Measurements from ENCODE around the gene CTRB2. TPM values are rescaled to one million over a fixed set of nuclear protein-coding genes. Genes with fewer than 3 reads are reported as not detected.

Gene CTRB2
- total and polyA plus RNA-seq, 4 donors = 0.09 to 0.33 TPM; not detected in 2

DNA sequence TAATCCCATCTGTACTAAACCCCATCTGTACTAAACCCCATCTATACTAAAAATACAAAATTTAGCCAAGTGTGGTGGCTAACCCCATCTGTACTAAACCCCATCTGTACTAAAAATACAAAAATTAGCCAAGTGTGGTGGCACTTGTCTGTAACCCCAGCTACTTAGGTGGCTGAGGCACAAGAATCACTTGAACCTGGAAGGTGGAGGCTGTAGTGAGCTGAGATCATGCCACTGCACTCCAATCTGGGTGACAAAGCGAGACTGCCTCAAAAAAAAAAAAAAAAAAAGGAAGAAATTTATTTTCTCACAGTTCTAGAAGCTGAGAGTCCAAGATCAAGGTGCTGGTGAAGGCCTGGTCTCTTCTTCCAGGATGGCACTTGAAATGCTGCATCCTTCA is 46.6 kb downstream of the CTRB2 start:
- Histone ChIP-seq H3K4me3 (ENCODE audit: low read depth in 1 of 3, low read length in 3 of 3) (no peak overlapping the region), H3K27me3 (ENCODE audit: control insufficient read depth in 4 of 4, insufficient read depth in 4 of 4, low read length in 3 of 4) (no peaks in the 10 kb centered on the region), H3K9me3 (ENCODE audit: control insufficient read depth in 4 of 4, low read length in 3 of 4) (peaks cover 0 to 10% (median 5%) of the 10 kb centered on the region in 4 donors), H3K9ac (ENCODE audit: low read depth in 1 of 2, low read length in 2 of 2) (no peak overlapping the region), H3K27ac (ENCODE audit: low read depth in 1 of 2, low read length in 2 of 2) (no peak overlapping the region), H3K36me3 (ENCODE audit: control insufficient read depth in 4 of 4, insufficient read depth in 3 of 4, low read depth in 1 of 4, low read length in 3 of 4) (peaks cover 4 to 49% (median 31%) of the 10 kb centered on the region in 4 donors), H3K4me1 (ENCODE audit: control insufficient read depth in 4 of 4, insufficient read depth in 4 of 4, low read length in 3 of 4) (no peaks in the 10 kb centered on the region)
- no peak for TF ChIP-seq RXRA (IDR thresholded peaks at IDR 0.05)
- TF ChIP-seq, protein P1, sequence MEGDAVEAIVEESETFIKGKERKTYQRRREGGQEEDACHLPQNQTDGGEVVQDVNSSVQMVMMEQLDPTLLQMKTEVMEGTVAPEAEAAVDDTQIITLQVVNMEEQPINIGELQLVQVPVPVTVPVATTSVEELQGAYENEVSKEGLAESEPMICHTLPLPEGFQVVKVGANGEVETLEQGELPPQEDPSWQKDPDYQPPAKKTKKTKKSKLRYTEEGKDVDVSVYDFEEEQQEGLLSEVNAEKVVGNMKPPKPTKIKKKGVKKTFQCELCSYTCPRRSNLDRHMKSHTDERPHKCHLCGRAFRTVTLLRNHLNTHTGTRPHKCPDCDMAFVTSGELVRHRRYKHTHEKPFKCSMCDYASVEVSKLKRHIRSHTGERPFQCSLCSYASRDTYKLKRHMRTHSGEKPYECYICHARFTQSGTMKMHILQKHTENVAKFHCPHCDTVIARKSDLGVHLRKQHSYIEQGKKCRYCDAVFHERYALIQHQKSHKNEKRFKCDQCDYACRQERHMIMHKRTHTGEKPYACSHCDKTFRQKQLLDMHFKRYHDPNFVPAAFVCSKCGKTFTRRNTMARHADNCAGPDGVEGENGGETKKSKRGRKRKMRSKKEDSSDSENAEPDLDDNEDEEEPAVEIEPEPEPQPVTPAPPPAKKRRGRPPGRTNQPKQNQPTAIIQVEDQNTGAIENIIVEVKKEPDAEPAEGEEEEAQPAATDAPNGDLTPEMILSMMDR (IDR thresholded peaks at IDR 0.05; ENCODE audit: low read depth, low read length, missing input control) = no peak
- no peak for TF ChIP-seq GABPA (IDR thresholded peaks at IDR 0.05 in 1 of 2, conservative IDR thresholded peaks at IDR 0.05 in 1 of 2)
- TF ChIP-seq, protein P2, sequence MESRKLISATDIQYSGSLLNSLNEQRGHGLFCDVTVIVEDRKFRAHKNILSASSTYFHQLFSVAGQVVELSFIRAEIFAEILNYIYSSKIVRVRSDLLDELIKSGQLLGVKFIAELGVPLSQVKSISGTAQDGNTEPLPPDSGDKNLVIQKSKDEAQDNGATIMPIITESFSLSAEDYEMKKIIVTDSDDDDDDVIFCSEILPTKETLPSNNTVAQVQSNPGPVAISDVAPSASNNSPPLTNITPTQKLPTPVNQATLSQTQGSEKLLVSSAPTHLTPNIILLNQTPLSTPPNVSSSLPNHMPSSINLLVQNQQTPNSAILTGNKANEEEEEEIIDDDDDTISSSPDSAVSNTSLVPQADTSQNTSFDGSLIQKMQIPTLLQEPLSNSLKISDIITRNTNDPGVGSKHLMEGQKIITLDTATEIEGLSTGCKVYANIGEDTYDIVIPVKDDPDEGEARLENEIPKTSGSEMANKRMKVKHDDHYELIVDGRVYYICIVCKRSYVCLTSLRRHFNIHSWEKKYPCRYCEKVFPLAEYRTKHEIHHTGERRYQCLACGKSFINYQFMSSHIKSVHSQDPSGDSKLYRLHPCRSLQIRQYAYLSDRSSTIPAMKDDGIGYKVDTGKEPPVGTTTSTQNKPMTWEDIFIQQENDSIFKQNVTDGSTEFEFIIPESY (IDR thresholded peaks at IDR 0.05) = no peak
- TF ChIP-seq RAD21 (IDR thresholded peaks at IDR 0.05) = no peak
- no peak for TF ChIP-seq TAF1 (conservative IDR thresholded peaks at IDR 0.05)
- TF ChIP-seq HNF4G (IDR thresholded peaks at IDR 0.05) = no peak
- no peak for TF ChIP-seq JUND (IDR thresholded peaks at IDR 0.05)
- TF ChIP-seq EGR1 (IDR thresholded peaks at IDR 0.05; ENCODE audit: low read depth in 2 of 2) = no peak
- no peak for TF ChIP-seq FOXA2 (IDR thresholded peaks at IDR 0.05)
- WGBS = 96% methylated on average over 1 of the region's 1 CpG
- no peak for DNase-seq (ENCODE audit: low spot score)

Other genes with a start within 250 kb of the CTRB2 start
- 10 to 100 TPM; 17.7 to 29.7 TPM for gene WDR59, start 222.0 kb downstream of the CTRB2 start, total RNA-seq
- gene WDR59, start 222.0 kb downstream of the CTRB2 start, polyA plus RNA-seq = 10 to 100 TPM; 14.1 to 30.3 TPM
- 10 to 100 TPM in 1 of 2 donors, 1 to 10 TPM in 1; 9.7 to 10.9 TPM for gene ZNRF1, start 208.1 kb downstream of the CTRB2 start, total RNA-seq
- 1 to 10 TPM; 7.9 to 8.7 TPM for gene ZNRF1, start 208.1 kb downstream of the CTRB2 start, polyA plus RNA-seq
- 10 to 100 TPM; 27.7 to 84.1 TPM for gene LDHD, start 90.4 kb downstream of the CTRB2 start, total RNA-seq
- 10 to 100 TPM; 69.6 to 83.1 TPM for gene LDHD, start 90.4 kb downstream of the CTRB2 start, polyA plus RNA-seq
- 1 to 10 TPM; 8.1 to 8.5 TPM for gene ZFP1, start 58.6 kb downstream of the CTRB2 start, total RNA-seq
- 1 to 10 TPM; 3.8 to 4.0 TPM for gene ZFP1, start 58.6 kb downstream of the CTRB2 start, polyA plus RNA-seq
- not detected for gene CTRB1, start 11.8 kb upstream of the CTRB2 start, total RNA-seq
- gene CTRB1, start 11.8 kb upstream of the CTRB2 start, polyA plus RNA-seq = not detected
- gene BCAR1, start 44.5 kb upstream of the CTRB2 start, total RNA-seq = 10 to 100 TPM; 10.1 to 32.2 TPM
- 10 to 100 TPM; 11.3 to 29.0 TPM for gene BCAR1, start 44.5 kb upstream of the CTRB2 start, polyA plus RNA-seq
- 10 to 100 TPM; 20.5 to 34.4 TPM for gene CFDP1, start 226.3 kb upstream of the CTRB2 start, total RNA-seq
- gene CFDP1, start 226.3 kb upstream of the CTRB2 start, polyA plus RNA-seq = 10 to 100 TPM; 33.4 to 49.2 TPM

All from liver (tissue), 9 donors.